H1 (cell line): ENCODE measurements around the gene LTA.

Source experiments
- CTCF ChIP-seq, 3 experiments: IDR thresholded peaks; 1 replicate in 2 of 3; 2 replicates in 1 of 3; pipeline versions ENCODE4 v1.5.1 to v1.6.1; 2011; ENCODE audit warnings: low read length in 3 of 3, mild to moderate bottlenecking in 3 of 3, inconsistent platforms in 2 of 3, low read depth in 1 of 3, moderate library complexity in 1 of 3; ENCODE audit not compliant: insufficient read depth in 1 of 3; ENCODE audit errors: control extremely low read depth in 1 of 3
- POLR2A ChIP-seq, 2 experiments: IDR thresholded peaks; 1 replicate in 1 of 2; 2 replicates in 1 of 2; pipeline ENCODE4 v1.6.1; 2011; ENCODE audit warnings: low read depth in 2 of 2, low read length in 2 of 2, mild to moderate bottlenecking in 2 of 2; ENCODE audit errors: control extremely low read depth in 1 of 2

- TF ChIP-seq CTCF (IDR thresholded peaks at IDR 0.05; ENCODE audit: control extremely low read depth in 1 of 3, insufficient read depth in 1 of 3, low read depth in 1 of 3, low read length in 3 of 3) = no peak
- no peak for TF ChIP-seq POLR2A (IDR thresholded peaks at IDR 0.05; ENCODE audit: control extremely low read depth in 1 of 2, low read depth in 2 of 2, low read length in 2 of 2)
These were observed 12.0 kb upstream of the LTA start for GRCh38 chr6:31559958-31560696.
